ENCODE results near the gene DCAF15.

Gene DCAF15

GRCh38 chr19:13995017-13995728, 42.9 kb downstream of the DCAF15 start:
- peak; percentile 82 for DNase-seq (ENCODE audit: low spot score)

DNA sequence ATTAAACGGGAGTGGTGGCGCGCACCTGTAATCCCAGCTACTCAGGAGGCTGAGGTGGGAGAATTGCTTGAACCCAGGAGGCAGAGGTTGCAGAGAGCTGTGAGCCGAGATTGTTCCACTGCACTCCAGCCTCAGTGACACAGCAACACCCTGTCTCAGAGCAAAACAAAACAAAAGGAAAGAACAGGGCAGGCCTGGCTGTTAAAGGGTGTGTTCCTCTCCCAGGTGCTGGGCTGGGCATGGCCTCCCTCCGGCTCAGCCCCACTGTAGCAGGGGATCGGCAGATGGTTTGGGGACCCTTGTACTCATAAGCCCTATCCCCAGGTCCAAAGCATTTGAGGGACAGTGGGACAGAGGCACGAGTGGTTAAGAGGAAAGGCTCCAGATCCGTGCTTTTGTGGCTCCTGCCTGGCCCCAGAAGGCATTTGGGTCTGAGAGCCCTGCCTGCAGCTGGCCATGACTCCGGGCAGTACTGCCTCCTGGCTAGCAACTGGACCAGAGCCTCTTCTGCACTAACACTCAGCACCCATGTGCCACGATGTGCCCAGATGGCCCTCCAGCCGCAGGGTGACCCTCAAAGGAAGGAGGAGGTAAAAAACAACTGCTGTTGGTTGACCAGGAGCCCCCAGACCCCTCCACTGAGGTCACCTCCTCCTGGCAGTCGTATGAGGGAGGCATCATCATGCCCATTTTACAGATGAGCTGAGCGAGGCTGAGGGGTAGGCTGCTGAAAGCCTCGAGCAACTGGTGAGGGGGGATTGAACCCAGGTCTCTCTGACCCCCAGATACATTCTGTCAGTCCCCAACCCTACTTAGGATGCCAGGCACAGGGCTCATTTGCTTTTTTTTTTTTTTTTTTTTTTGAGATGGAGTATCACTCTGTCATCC, 43.8 kb downstream of the DCAF15 start:
- peak; percentile 1 for DNase-seq (ENCODE audit: low spot score)

DNA sequence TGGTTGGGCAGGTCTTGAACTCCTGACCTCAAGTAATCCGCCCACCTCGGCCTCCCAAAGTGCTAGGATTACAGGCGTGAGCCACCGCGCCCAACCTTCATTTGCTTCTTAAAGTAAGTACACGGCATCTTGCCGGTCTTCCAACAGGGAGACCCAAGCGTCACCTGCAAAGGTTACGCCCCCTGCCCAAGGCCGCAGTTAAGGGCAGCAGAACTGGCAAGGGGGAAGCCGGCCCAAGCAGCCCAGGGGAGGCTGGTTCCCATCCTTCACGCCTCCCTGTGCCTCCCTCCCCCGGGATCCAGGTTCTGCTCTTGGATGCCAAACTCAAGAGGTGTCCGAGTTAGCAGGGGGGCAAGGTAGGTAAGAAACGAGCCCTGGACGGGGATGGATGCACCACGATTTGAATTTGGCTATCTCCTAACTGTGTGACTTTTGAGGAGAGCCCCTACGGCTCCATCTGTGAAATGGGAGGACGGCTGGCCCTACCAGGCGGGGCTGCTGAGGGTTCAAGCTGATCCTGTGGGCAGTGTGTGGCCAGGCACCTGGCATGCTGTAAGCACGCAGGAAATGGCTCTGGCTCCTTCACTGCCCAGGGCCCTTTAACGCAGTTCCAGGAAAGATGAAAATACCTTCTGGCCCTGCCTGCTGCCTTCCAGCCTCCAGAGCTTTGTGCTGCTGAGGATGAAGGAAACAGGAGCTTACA, 44.8 kb downstream of the DCAF15 start:
- peak; percentile 0 for DNase-seq (ENCODE audit: low spot score)

GRCh38 chr19:13997631-13997962, 45.3 kb downstream of the DCAF15 start:
- peak; percentile 0 for DNase-seq (ENCODE audit: low spot score)

DNA sequence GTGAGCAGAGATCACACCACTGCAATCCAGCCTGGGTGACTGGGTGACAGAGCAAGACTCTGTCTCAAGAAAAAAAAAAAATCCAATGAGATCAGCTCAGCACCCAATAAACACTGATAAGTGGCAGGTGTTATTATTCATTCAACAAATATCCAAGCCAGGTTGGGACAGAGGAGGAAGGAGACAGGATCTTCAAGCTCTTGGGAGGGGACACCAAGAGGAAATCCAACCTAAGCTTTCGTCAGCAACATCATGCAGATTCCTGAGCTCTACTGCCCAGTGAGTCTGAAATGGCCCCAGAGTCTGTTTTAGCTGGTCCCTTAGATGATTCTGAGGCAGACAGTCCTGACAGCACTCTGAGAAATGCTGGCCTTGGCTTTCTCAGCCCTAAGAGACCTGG, 46.1 kb downstream of the DCAF15 start:
- no peak for DNase-seq (ENCODE audit: low spot score)

- DNase-seq (ENCODE audit: low spot score) = no peak
Observed at GRCh38 chr19:13999085-13999484, 46.8 kb downstream of the DCAF15 start.

DNA sequence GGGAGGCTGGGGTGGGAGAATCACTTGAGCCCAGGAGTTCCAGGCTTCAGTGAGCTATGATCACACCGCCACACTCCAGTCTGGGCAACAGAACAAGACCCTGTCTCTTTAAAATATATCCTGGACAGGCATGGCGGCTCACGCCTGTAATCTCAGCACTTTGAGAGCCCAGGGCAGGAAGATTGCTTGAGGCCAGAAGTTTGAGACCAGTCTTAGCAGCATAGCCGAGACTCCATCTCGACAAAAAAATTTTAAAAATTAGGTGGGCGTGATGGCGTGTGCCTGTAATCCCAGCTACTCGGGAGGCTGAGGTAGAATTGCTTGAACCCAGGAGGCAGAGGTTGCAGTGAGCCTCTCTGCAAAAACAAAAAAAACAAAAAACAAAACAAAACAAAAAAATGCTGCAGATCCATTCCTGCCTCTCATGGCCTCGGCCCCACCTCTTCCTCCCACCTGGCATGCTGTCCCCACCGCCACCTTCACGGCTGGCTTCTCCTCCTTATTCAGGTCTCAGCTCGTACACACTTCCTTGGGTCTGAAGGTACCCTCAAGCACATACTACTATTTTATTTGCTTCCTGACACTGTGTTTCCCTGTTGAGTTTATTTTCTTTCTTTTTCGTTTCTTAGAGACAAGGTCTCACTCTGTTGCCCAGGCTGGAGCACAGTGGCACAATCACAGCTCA, 48.5 kb downstream of the DCAF15 start:
- no peak for DNase-seq (ENCODE audit: low spot score)

- no peak for DNase-seq (ENCODE audit: low spot score)
Observed at GRCh38 chr19:14002571-14003250, 50.4 kb downstream of the DCAF15 start.

DNA sequence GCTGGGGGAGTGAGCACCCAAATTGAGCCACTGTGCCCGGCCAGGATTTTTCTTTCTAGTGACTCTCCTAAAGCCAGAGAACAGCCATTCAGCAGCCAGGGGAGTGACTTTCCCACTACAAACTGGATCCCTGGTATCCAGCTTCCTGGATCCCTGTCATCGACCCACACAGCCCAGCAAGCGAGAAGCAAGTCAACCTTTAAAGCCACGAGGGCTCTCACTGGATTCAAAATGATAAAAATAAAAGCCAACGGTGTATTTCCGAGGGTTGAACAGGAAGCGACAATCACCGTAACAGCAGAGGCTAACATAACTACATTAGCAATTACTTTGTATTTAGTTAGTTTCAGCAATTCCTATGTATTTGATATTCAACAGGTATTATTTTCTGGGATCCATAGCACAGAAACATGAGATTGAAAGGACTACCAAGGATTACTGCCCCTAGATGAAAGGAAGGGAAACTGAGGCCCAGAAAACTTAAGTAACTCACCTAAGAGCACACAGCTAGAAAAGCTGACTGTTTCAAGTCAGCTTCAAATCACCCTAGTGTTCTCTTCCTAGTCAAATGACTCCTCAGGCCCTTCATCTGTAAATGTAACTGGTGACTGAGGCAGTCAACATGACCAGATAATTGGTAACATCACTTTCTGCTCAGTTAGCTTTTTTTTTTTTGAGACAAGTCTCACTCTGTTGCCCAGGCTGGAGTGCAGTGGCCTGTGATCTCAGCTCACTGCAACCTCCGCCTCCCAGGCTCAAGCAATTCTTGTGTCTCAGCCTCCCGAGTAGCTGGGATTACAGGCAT, 51.1 kb downstream of the DCAF15 start:
- DNase-seq (ENCODE audit: low spot score) = peak; percentile 15

- peak; percentile 22 for DNase-seq (ENCODE audit: low spot score)
Observed at GRCh38 chr19:14004619-14005348, 52.5 kb downstream of the DCAF15 start.

GRCh38 chr19:14005349-14006084, 53.2 kb downstream of the DCAF15 start:
- peak; percentile 91 for DNase-seq (ENCODE audit: low spot score)

DNA sequence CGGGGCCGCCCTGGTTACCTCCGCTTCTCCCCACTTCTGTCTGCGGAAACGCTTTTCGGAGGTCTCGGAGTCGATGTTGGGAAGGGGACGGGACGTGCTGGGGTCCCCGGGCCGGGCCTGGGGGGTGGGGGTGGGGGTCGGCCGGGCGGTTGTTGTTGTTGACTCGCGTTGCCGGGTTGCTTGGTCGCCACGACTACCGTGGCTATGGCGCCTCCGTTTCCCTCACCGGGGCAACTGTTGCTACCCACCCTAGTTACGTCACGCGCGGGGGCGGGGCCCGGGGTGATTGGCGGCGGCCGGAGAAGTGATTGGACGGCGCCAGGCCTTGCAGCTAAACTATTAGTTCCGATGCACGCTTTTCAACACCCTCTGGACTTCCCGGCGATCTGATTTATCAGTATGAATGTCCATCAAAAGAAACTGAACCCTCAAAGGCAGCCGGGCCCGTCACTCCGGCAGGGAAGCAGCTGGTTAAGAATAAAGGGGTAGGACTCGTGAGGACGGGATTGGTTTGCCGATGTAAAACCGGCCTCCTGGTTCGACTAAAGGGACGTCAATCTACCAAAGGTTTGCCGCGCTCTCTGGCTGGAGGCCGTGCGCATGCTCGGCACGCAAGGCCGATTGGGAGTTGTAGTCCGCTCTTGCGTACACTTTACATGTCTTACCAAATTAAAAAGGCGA, 53.9 kb downstream of the DCAF15 start, which contains the start of gene RFX1:
TSS of gene RFX1 (minus strand) at position 236 of the 681 bp plus-strand sequence. CDS start 12,477 bp downstream, outside the sequence.
- DNase-seq (ENCODE audit: low spot score) = peak; percentile 95

- peak; percentile 70 for DNase-seq (ENCODE audit: low spot score)
Observed at GRCh38 chr19:14006766-14007562, 54.7 kb downstream of the DCAF15 start.
